LNCaP clone FGC (cell line): ENCODE results near the gene FGFRL1.

Source experiments
- DNase-seq: peaks from one replicate; pipeline ENCODE4 v3.0.0-alpha.2; 2011; ENCODE audit warnings: low read depth
- H3K4me3 ChIP-seq: 2 replicates; pipeline ENCODE4 v1.5.1; 2011; ENCODE audit warnings: mild to moderate bottlenecking, low read depth, low read length, control low read depth
- TF ChIP-seq, protein P1 (sequence below): IDR thresholded peaks from 2 replicates; pipeline ENCODE4 v1.5.1; 2012; ENCODE audit warnings: mild to moderate bottlenecking; ENCODE audit not compliant: control insufficient read depth, insufficient read depth; ENCODE audit errors: extremely low read depth

FGFRL1 gene

DNA sequence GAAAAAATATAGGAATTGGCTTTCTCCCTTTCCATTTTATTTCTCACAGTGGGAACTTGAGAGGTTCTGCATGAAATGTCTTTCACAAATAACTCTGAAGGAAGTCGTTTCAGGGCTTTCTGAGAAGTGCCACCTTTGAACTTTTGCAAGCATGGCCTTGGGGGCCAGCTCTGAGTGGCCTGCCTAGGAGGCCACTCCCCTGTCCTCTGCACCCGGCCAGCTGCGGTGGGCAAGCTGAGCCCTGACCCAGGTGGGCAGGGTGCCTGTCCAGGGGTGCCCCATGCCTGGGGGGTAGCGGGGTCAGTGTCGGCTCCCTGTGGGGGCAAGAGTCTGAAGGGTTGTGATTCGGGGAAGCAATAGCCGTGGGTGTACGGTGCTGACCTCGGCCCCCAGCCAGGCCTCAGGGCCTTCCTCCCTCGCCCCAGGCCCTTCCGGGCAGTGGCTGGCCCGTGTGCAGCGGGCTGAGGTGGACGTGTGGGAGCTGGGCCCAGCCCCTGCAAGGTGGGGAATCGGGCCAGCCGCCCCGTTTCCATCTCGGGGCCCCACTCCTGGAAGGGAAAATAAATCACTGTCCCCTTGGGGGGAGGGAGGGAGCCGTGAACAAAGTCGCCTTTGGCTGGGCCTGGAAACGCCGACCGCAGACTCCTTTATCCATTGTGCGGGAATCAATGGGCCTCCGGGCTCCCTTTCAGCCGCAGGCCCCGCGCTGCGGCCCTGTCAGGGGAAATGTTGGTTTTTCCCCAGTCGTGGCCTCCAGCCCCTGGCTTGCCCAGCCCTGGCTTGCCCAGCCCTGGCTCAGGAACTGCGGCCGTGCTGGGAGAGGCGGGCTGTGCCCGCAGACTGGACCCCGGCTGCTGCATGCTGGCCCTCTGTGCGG lies 3.1 kb downstream of the FGFRL1 start:
- TF ChIP-seq, protein P1, sequence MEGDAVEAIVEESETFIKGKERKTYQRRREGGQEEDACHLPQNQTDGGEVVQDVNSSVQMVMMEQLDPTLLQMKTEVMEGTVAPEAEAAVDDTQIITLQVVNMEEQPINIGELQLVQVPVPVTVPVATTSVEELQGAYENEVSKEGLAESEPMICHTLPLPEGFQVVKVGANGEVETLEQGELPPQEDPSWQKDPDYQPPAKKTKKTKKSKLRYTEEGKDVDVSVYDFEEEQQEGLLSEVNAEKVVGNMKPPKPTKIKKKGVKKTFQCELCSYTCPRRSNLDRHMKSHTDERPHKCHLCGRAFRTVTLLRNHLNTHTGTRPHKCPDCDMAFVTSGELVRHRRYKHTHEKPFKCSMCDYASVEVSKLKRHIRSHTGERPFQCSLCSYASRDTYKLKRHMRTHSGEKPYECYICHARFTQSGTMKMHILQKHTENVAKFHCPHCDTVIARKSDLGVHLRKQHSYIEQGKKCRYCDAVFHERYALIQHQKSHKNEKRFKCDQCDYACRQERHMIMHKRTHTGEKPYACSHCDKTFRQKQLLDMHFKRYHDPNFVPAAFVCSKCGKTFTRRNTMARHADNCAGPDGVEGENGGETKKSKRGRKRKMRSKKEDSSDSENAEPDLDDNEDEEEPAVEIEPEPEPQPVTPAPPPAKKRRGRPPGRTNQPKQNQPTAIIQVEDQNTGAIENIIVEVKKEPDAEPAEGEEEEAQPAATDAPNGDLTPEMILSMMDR = no peak
- H3K4me3 ChIP-seq = no peak overlapping the region
- no peak for DNase-seq

DNA sequence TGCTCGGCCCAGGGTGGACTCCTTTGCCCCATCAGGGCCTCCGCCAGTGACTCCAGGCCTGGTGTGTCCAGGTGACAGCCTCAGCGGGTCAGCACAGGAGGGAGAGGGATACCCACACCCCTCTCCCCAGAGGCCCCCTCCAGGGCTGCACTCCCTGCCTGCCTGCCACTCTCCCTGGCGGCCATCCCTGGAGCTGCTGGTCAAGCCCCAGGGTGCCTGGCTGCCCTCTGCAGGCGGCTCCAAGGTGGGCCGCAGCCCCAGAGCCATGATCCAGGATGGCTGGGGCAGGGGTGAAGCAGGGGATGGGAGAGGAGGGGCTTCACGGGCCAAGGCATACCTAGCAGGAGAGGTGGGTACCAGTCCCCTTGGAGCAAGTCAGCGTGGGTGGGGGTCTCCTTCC lies 3.8 kb downstream of the FGFRL1 start:
- TF ChIP-seq, protein P1 = no peak

DNA sequence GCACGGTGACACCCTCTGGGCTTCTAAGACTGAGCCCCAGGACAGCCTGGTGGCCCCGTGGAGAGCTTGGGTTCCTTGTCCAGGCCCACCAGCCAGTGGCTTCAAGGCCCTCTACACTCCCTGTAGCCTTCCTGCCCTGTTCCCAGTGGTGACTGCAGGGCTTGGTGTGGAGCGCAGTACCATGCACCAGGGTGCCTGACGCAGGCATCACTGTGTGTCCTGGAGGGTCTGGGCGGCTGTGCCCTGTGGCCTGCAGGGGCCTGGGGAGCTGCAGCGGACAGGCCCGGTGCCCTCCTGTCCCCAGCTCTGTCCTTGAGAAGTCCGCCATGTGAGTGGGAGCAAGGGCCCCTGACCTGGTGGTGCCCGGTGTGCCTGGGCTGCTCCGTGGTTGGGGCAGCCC lies 4.3 kb downstream of the FGFRL1 start:
- TF ChIP-seq, protein P1 = no peak
- DNase-seq = no peak
- no peak overlapping the region for H3K4me3 ChIP-seq

More for the DNA sequence above, 3.8 kb downstream of the FGFRL1 start:
- no peak for DNase-seq
- no peak overlapping the region for H3K4me3 ChIP-seq

DNA sequence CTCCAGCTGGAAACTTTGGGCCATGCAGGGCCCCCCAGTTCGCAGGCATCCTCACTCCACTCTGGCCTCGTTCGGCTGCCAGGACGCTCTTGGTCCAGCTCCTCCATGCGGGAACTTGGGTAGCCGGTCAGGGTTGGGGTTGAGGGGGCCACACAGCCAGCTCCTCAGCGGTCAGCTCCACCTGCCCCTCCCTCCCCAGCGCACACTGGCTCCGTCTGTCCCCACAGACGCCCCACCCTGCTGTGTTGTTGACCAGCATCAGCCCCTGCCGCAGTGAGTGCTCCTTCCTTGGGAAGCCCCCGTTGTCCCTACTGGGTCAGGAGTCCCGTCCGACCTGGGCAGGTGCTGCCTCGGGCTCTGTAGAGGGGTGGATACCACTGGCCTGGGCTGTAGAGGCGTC lies 5.8 kb downstream of the FGFRL1 start:
- H3K4me3 ChIP-seq = no peak overlapping the region
- TF ChIP-seq, protein P1 = no peak
- DNase-seq = no peak

DNA sequence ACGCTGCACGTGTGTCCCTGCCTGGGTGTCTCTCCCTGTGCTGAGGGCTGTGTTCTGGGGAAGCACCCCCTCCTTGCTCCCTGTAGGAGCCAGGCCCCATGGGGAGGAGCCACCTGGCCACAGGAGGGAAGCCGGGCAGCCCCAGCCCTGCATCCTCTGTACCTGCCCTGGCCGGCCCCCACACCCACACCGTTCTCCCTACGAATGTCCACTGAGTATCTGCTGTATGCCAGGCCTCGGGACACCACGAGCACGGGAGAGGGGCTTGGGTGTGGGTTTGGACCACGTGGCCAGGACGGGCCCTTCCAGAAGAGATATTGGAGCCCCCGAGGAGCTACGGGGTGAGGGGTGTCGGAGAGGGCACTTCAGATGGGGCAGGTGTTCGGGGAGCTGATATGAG lies 6.3 kb downstream of the FGFRL1 start:
- no peak overlapping the region for H3K4me3 ChIP-seq
- TF ChIP-seq, protein P1 = no peak

DNA sequence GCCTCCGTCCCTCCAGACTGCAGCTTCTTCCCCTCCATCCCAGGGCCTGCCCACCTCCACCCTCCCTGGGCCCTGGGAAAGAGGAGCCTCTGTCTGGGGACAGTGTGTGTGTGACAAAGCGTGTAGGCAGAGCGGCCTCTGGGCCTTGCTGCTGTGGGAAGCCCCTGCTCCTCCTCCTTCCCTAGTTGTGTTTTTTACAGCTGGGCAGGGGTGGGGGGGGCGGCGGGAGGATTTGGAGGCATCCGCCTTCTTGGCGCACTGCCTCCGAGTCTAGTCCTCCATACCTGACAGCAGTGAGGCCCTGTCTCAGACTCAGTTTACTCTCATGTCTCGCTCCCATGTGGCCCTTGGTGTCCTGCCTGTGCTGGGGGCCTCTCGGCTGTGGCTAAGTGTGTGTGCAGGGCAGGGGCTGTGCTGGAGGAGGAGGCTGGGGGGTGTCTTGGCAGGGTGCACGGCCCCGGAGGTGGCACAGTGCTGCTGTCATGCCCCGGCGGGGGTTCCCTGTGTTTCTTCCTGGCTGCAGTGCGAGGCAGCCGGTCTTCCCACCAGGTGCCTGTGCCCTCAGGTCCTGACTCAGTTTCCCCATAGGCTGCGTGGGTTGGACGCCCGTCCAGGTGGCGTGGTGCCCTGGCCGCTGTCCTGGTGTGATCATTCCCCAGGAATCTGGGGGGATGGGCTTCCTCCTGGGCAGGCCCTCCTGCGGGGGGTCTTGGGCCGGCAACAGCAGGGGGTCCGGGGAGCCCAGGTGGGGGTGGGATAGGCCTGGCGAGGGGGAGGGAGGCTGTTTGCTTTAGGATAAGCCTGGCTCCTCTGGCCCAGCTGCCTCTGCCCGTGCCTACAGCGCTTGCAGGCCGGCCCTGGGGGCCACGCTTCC lies 7.0 kb downstream of the FGFRL1 start:
- DNase-seq = no peak
- TF ChIP-seq, protein P1 = no peak
- H3K4me3 ChIP-seq = no peak overlapping the region

More for the DNA sequence above, 6.3 kb downstream of the FGFRL1 start:
- DNase-seq = no peak
